ENCODE results near the gene ANAPC15. TPM values are rescaled to one million over a fixed set of nuclear protein-coding genes. Genes with fewer than 3 reads are reported as not detected.

ANAPC15 gene
- total RNA-seq, 1 donor from 2014 or later: not detected

DNA sequence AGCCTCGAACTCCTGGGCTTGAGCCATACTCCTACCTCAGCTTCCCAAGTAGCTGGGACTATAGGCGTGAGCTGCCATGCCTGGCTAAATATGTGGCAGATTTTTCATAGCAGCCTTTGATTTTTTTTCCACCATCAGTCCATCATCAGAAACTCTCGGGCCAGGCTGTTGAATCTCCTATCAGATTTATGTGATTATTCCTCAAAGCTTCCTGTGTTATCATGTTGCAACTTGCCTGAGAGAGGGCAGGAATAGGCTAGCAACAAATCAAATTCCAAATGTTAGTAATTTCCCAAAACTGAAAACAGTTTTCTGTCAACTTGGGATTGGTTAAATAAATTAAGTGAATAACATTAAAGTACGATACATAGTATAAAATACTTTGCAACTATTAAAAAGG lies 28.4 kb downstream of the ANAPC15 start:
- peak in 1 of 2 donors; percentile 39 for DNase-seq (ENCODE audit: low spot score in 2 of 2)
- Histone ChIP-seq H3K4me3 (no peak overlapping the region), H3K27me3 (no peaks in the 10 kb centered on the region), H3K27ac (no peak overlapping the region), H3K4me1 (peaks cover 5 to 13% of the 10 kb centered on the region in 2 donors), H3K36me3 (peaks cover 0 to 9% of the 10 kb centered on the region in 2 donors), H3K9me3 (no peaks in the 10 kb centered on the region)
- intact Hi-C loops (cut with DNase I): no loop called here
- TF ChIP-seq, protein P1, sequence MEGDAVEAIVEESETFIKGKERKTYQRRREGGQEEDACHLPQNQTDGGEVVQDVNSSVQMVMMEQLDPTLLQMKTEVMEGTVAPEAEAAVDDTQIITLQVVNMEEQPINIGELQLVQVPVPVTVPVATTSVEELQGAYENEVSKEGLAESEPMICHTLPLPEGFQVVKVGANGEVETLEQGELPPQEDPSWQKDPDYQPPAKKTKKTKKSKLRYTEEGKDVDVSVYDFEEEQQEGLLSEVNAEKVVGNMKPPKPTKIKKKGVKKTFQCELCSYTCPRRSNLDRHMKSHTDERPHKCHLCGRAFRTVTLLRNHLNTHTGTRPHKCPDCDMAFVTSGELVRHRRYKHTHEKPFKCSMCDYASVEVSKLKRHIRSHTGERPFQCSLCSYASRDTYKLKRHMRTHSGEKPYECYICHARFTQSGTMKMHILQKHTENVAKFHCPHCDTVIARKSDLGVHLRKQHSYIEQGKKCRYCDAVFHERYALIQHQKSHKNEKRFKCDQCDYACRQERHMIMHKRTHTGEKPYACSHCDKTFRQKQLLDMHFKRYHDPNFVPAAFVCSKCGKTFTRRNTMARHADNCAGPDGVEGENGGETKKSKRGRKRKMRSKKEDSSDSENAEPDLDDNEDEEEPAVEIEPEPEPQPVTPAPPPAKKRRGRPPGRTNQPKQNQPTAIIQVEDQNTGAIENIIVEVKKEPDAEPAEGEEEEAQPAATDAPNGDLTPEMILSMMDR (IDR thresholded peaks at IDR 0.05): no peak

DNA sequence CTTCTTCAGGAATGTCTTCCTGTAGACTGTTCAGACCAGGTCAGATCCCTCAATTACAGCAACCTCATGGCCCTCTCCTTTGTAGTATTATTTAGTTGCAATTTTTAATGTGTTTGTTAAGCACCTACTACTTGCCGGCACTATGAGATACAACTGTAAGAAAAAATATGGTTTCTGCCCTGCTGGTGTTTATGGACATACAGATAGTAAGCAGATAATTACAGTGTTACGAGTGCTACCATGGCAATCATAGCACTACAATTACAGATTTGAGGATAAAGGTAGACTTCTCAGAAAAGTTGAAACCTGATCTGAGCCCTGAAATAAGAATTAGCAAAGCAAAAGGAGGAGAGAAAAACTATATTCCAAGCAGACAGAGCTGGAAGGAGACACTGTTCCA lies 29.1 kb downstream of the ANAPC15 start:
- H3K27ac ChIP-seq: no peak overlapping the region
- intact Hi-C loops (cut with DNase I): no loop called here
- H3K27me3 ChIP-seq: no peaks in the 10 kb centered on the region
- peaks cover 0 to 3% of the 10 kb centered on the region in 2 donors for H3K36me3 ChIP-seq
- H3K4me1 ChIP-seq: peaks cover 5 to 14% of the 10 kb centered on the region in 2 donors
- no peak for DNase-seq (ENCODE audit: low spot score in 2 of 2)
- H3K9me3 ChIP-seq: no peaks in the 10 kb centered on the region
- no peak overlapping the region for H3K4me3 ChIP-seq
- TF ChIP-seq, protein P1 (IDR thresholded peaks at IDR 0.05): no peak

DNA sequence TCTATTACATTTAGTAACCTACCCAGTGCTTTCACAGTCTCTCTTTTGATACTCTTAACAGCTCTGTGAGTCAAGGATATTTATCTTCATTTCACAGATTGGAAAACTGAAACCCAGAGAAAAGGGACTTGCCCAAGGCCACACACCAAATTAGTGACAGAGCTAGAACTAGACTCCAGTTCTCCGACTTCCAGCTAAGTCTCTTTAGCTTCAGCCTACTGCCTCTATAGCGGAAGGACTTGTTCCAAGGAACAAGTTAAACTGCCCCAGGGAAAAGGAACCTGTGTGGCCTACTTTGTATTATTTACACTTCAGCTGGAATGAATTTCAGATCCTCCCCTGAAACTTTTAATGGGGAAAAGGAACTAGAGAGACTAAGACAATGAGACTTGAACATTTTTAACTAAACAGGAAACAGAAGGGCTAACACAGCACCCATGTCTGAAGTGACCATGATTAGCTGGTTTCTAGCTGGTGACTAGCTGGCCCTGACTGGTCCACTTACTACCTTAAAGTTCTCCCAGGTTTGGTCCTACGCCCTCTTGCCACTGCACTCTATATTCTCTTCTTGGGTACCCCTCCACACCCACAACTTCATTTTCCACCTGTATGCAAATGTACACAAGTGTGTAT lies 30.6 kb downstream of the ANAPC15 start:
- Histone ChIP-seq H3K27ac (peak overlapping the region; percentile 89 to 91), H3K9me3 (no peaks in the 10 kb centered on the region), H3K36me3 (no peaks in the 10 kb centered on the region), H3K27me3 (no peaks in the 10 kb centered on the region), H3K4me1 (peaks cover 5 to 14% of the 10 kb centered on the region in 2 donors), H3K4me3 (no peak overlapping the region)
- intact Hi-C loops (cut with DNase I): no loop called here
- TF ChIP-seq, protein P1 (IDR thresholded peaks at IDR 0.05): no peak
- peak in 1 of 2 donors; percentile 38 for DNase-seq (ENCODE audit: low spot score in 2 of 2)

GRCh38 chr11:72081184-72081644 lies 31.3 kb downstream of the ANAPC15 start:
- no peaks in the 10 kb centered on the region for H3K27me3 ChIP-seq
- intact Hi-C loops (cut with DNase I): no loop called here
- H3K4me1 ChIP-seq: peaks cover 5 to 14% of the 10 kb centered on the region in 2 donors
- no peaks in the 10 kb centered on the region for H3K9me3 ChIP-seq
- H3K36me3 ChIP-seq: no peaks in the 10 kb centered on the region
- peak overlapping the region; percentile 89 to 91 for H3K27ac ChIP-seq
- no peak for DNase-seq (ENCODE audit: low spot score in 2 of 2)
- peak overlapping the region; percentile 82 to 90 for H3K4me3 ChIP-seq
- TF ChIP-seq, protein P1 (IDR thresholded peaks at IDR 0.05): no peak

DNA sequence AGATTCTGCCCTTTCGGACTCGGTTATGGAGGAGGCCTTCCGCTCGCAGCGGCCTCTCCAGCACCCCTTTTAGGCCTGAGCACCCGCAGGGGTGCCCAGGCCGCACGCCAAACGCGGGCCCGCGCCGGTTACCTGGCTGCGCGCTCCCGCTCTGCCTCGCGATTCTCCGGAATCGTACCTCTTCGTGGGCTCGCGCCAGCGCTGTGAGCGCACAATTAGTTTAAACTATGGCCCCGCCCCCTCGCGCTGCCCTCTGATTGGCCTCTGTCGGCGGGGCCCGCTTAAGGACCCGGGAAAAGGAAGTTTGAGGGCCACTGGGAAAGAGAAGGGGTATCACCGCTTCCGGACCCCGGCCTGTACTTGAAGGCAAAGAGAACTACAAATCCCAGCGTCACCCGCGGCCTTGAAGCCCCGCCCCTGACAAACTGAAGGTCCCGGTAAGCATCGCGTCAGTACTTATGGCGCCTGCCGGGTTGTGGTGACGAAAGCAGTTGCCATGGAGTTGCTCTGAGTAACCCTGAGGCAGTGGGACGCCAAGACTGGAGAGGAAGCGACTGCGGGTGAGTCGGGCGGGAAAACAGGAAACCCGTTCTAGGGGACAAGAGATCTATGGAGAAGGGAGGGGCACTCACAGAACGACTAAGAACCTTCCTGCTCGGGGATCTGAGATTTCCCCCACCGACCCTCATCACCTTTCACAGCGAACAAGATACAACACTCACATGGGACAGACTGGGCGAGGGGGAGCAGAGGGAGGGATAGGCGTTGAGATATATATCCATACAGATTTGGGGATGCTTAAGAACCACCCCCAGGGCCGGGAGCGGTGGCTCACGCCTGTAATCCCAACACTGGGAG lies 31.9 kb downstream of the ANAPC15 start, which contains the start of the genes LRRC51 and NUMA1:
TSS of gene LRRC51 (plus strand) at position 525 of the 858 bp plus-strand sequence. CDS start 8,234 bp downstream, outside the sequence.
TSS of gene NUMA1 (minus strand) at position 217 of the 858 bp plus-strand sequence. CDS start 44,599 bp downstream, outside the sequence.
- Histone ChIP-seq H3K4me3 (peak within 1 kb of the TSS; percentile 82 to 90), H3K27ac (peak within 1 kb of the TSS; percentile 89 to 91), H3K9me3 (no peaks in the 10 kb centered on the region), H3K4me1 (peaks cover 5 to 14% of the 10 kb centered on the region in 2 donors), H3K27me3 (no peaks in the 10 kb centered on the region), H3K36me3 (no peaks in the 10 kb centered on the region)
- DNase-seq (ENCODE audit: low spot score in 2 of 2): peak; percentile 100
- TF ChIP-seq, protein P1 (IDR thresholded peaks at IDR 0.05): no peak
- intact Hi-C loops (cut with DNase I): loop anchor here (1.0 kb wide), 4 partner anchors 10 to 40 kb away; partner anchors contain the start of genes ANAPC15 and LAMTOR1

Data from ascending aorta (tissue), 2 donors.